Left renal pelvis (tissue), 4 donors: Measurements from ENCODE around the gene STOX2. TPM values are rescaled to one million over a fixed set of nuclear protein-coding genes. Genes with fewer than 3 reads are reported as not detected.

ENCODE experiments used
- DNase-seq, 4 donors: peaks; one replicate each; pipeline ENCODE4 v3.0.0-alpha.2; 2013; ENCODE audit warnings: low read depth in 4 of 4, low spot score in 3 of 4
- polyA plus RNA-seq, 4 donors: library from polyadenylated mRNA; unstranded; fragments of 120-200 nt; gene quantifications; one replicate each; pipeline ENCODE4 v1.2.1, GENCODE V29; 2013; ENCODE audit not compliant: insufficient read length in 4 of 4

Gene STOX2
- polyA plus RNA-seq, 4 donors: 9.0 to 13.5 (median 9.6) TPM

DNA sequence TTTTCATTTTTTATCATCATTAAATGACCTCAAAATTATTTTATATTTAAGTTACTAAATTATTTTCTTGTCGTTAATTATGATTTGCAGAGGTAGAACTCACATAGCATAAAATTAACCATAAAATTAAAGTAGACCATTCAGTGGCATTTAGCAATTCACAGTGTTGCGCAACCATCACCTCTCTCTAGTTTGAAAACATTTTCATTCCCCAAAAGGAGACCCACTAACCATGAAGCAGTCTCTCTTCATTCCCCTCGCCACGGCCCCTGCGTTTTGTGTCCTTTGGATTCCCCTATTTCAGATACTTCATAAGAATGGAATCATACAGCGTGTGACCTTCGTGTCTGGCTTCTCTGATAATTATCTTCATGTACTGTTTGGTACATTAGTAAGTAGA, 157.7 kb downstream of the STOX2 start:
- DNase-seq: no peak

DNA sequence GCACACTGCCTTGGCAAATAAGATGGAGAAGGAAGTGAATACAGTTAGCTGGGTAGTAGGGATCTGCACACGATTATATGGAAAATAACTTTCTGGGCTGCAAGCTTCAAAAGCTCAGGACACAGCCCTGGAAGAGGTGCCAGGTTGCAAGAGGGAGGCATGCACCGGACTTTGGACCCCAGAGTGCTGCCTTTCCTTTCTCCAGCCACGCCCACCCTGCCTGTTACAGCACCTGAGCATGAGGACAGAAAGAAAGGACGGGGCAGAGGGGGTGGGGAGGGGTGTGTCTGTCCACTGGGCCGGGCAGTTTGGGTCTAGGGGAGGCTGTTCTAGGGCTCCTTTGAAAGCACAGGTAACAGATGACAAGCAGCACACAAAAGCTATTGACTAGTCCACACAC, 159.8 kb downstream of the STOX2 start:
- no peak for DNase-seq

DNA sequence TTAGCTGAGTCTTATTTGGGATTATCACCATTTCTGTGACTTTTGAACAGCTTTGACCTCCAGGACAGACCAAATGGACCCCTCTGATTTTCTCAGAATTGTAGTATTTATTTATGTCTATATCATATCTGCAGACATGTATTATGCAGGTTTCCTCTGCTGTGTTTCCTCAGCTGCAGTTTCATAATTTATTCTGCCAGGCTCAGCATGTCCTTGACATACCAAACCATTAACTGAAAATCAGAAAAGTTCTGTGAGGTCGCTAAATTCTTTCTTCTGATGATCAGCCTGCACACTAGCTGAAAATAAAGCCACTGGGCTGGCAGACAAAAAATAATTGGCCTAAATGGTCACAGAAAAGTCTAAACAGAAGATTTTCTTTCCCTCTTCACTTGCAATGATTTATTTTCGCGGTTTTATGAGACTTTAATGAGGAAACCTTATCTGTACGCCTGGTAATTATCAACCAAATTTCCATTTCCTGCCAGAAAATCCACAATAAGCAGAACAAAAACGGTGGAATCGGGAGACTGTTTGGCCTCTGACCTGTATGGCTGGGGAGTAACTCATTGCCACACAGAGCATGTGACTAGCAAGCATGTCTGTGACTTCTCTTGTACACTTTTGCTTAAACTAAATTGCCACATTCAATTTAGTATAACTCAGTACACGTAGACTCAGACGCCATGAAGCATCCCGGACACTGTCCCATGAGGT, 161.6 kb downstream of the STOX2 start:
- peak in 1 of 4 donors; percentile 49 for DNase-seq

DNA sequence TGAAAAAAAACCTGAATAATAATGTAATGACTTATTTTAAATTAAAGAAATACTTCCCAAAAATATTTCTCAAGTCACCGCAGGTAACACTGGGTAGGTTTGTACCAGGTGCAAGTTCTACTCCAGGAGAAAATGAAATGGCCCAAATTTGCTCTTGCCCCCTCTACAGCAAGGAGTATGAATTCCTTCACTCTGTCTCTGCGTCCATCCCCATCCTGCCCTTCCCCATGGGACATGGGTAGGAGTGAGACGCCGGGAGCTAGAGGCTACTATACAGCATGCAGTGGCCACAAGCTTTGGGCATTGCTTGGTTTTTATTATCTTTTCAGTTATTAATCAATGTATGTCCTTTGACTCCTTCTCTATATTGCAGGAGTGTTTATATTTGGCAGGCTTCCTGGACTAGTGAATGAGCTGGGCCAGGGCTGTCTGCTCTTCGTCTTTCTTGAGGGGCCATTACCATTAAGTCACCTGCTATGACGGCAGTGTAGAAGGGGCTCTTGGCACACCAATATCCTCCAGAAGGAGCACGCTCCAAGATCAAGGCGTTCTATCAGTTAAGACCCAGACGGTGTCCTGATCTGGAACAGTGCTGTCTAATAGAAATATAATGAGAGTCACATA, 162.9 kb downstream of the STOX2 start:
- no peak for DNase-seq

Other genes with a start within 250 kb of the STOX2 start
- gene RWDD4, start 246.1 kb upstream of the STOX2 start, polyA plus RNA-seq: 10 to 100 TPM; 32.1 to 44.8 (median 38.5) TPM
- 10 to 100 TPM; 36.5 to 41.4 (median 38.9) TPM for gene TRAPPC11, start 246.0 kb upstream of the STOX2 start, polyA plus RNA-seq